GM21529 (cell line): ENCODE data around the gene ZDHHC20.

Experiments
- ATAC-seq: cut with Tn5 transposase; IDR thresholded peaks from one replicate; pipeline ENCODE4 v1.9.1; 2021; ENCODE audit not compliant: unreplicated experiment

The ZDHHC20 gene

DNA sequence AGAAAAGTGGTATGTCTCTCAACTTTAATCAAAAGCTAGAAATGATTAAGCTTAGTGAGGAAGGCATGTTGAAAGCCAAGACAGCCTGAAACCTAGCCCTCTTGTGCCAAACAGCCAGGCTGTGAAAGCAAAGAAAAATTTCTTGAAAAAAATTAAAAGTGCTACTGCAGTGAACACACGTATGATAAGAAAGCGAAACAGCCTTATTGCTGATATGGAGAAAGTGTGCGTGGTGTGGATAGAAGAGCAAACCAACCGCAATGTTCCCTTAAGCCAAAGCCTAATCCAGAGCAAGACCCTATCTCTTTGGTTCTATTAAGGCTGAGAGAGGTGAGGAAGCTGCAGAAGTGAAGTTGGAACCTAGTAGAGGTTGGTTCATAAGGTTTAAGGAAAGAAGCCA, 96.4 kb downstream of the ZDHHC20 start:
- ATAC-seq, result no peak

DNA sequence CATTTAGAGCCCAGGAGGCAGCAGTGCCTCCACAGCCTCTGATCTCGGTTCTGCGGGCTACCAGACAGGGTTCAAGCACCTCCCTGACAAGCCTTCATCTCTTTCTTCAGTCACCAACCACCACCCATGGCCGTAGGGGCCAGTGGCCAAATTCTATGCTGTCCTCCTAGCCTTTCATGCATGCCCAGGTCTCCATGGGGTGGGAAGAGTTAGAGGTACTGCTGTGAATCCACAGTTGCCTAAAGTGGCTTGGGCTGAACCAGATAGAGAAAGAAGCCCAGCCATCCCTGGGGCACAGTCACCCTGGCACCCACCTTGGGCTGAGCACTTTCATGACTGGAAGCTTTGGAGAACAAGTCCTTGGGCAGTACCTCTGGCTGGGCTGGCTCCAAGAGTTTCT, 97.4 kb downstream of the ZDHHC20 start:
- no peak for ATAC-seq

DNA sequence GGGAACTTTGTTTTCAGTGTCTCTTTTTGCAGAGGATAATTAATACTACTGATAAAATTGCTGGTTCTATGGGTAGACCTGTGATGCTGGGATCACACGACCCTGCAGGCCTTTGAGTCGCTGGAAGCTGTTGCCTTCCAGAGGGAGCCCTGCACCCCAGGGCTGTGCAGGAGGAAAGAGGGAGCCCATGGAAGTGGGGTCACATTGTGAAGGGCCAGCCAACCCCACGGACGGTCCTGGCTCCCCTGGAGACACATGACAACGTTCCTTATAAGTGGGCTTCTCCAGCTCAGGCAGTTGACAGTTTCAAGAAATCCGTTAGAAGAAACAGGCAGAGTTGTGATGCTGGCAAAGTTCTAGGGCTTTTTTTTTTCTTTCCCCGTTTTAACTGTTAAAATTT, 98.0 kb downstream of the ZDHHC20 start:
- no peak for ATAC-seq

DNA sequence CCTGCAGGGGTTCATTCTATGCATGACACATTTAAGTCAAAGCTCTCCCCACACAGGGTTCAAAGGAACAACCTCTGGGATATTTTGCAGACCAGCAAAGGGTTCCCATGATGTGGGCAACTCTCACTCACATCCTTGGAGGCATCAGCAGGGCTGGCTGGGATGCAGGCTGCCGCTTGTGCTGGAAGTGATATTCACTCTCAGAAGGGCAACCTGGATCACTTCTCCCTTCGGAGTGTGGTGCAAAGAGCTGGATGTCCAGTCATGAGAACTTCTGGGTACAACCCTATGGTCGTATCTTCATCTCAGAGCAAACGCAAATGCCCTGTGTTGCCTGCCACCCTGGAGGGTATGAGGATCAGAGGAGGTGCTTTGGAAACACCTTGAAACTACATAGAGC, 98.6 kb downstream of the ZDHHC20 start:
- ATAC-seq, result no peak

DNA sequence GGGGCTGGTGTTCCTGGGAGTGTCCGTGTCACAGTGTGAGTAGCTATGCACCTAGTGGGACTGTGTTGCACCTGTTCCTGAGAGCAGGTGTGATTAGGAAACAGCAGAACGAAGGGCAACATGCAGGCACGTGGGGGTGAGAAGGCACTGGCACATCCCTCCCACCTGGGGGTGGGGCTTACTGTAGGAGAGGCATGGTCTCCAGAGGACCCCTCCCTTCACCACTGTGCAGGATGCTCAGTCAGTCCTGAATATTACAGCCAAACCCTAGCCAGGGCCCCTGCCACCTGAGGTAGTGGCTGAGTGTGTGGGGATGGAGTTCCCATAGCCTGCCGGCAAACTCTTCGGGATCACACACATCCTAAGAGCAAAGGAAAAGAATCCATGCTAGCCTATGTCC, 99.2 kb downstream of the ZDHHC20 start:
- ATAC-seq, result no peak

DNA sequence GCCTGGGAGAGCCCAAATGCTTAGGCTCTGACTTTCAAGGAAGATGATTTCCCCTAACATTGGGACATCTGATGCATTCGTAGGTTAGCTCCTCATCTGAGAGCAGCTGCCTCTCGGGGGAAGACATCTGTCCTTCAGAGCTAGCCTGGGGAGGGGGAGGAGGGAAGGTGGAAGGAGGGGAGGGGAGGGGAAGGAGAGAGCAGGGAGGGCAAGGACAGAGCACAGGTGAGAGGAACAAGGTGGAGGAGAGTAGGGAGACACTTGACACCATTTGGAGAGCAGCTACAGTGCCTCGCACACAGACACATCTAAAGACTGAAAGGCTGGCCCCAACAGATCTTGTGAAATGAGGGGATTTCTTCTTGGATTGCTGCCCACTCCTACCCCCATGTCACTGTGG, 103.8 kb downstream of the ZDHHC20 start:
- ATAC-seq, result no peak

DNA sequence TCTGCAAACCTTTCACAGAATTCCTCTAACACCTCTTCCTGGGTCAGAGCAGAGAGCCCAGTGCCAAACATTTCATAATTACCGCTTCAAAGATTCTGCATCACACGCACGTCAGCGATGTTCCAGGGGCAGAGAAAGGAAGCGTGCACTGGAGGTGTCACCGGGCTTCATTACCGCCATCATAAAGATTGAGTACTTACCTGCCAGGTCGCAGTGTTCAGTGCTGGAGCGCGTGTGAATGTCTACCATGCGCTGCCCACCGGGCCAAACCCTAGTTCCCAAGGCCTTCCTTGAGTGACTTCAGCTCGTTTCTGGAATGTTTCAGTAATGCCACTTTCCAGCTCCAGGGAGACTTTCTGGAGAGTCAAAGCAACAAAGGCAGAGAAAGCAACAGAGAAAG, 104.4 kb downstream of the ZDHHC20 start:
- ATAC-seq, result no peak

DNA sequence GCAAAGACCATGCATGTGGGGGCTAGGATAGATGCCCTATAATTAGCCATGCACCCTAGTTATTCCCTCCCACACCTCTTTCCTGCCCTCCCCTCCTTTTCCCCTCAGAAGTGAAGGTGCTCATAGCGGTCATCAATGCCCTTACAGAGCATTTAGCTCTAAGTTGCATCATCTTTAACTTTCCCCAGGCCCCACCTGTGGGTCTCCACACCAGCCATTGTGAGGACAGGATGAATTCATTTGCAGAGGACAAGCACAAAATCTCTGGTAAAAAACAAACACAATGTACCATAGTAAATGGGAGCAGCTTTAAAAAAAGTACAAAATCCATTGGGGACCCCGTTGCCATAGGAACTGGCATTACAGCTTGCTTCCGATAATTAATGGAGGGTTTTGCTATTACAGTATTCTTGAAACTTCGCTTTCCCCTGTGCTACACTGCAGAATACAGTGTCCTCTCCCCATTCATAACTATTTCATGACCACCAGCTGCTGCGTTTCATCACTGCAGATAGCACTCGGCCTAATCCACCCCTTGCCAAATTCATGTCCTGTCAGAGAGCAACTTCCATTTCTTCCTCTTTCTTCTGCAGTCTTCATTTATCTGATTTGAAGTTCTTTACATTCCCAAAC, 110.5 kb downstream of the ZDHHC20 start:
- no peak for ATAC-seq

DNA sequence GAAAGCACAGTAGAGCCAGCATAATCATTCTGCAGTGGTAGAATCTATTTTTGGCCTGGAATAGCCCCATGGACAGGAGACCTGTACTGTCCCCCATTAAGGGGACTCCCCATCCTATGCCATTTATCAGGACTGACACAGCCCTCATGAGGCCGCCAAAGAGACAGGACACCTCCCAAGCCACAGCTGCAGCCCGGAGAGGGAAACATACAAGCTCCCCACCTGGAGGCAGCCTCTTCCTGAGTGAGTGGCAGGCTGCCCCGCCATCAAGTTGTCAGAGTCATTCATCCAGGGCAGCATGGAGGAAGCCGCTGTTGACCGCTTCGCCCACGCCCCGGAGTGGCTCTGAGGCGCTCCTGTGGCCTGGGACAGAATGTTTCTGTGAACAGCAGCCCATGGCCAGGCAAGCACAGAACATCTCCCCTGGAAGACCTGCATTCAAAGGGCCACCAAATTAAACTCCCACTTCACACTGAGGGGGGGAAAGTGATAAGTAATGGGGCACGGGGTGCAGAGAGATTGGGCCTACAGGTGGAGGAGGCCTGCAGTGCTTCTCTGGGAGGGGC, 111.3 kb downstream of the ZDHHC20 start:
- ATAC-seq, result no peak

DNA sequence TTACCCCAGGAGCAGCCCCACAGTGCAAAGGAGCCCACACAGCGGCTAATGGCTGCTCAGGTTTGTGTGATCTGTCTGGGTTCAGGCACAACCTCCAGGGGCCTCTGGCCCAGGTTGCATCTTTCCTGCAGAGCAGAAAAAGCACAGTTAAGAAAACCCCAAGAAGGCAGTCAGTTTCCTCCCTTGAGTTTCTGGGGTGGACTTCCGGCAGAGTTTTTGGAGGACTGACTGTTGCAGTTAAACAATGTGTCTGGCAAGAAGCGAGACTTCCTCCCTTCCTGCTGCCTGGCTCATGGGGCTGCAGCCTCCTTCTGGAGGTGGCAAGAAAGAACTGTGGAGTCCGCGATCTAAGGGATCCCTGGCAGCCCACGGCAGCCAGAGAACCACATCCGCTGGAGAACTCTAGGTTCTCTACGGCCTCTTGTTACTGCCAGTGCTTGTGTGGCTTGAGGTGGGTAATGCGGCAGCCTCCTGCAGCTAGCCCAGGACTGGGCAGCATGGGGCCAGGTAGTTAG, 114.4 kb downstream of the ZDHHC20 start:
- ATAC-seq, result peak; percentile 60

DNA sequence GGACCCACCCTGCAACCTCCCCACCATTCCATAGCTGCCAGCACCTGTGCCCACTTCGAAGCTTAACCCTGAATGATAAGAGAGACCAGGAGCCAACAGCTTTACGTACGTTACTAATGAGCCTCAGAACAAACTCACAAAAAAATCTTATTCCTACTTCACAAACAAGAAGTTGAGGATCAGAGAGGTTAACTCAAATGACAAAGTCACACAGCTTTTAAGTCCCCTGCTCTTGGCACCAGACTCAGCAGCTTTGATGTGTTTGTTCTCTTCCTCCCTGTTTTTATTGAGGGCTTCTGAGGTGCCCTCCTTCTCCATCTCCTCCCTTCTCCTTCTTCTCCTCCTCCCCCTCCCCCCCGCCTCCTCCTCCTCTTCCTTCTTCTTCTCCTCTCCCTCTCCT, 115.4 kb downstream of the ZDHHC20 start:
- no peak for ATAC-seq

DNA sequence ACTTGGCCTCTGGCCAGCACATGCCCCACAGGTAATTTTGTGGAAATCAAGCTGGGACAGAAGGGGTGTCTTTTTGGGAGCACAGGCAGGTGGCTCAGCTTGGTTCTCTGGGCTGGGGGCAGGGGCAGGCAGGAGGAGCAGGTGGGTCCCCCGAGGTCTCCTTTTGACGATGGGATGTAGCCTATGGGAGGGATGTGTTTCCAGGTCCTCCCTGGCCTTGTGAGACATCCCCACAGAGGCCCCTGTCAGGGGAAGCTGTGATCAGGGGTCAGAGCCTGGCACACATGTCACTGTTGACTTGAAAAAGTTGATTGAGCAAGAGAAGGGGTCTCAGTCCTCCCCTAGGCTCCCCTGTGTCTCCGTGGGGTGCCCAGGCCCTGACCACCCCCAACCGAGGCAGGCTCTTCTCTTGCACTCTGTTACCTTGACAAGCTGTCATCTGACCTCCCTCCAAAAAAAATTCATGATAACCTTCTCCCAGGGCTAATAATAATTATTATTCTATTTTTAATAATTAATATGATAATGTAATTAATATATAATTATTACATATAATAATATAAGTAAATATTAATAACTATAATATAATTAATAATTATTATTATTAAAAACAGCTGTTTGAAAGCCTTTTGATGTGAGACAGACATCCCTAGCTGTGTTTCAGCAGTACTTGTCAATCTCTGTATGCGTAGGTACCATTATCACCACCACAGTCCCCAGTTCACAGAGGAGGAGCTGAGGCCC, 116.2 kb downstream of the ZDHHC20 start:
- no peak for ATAC-seq

DNA sequence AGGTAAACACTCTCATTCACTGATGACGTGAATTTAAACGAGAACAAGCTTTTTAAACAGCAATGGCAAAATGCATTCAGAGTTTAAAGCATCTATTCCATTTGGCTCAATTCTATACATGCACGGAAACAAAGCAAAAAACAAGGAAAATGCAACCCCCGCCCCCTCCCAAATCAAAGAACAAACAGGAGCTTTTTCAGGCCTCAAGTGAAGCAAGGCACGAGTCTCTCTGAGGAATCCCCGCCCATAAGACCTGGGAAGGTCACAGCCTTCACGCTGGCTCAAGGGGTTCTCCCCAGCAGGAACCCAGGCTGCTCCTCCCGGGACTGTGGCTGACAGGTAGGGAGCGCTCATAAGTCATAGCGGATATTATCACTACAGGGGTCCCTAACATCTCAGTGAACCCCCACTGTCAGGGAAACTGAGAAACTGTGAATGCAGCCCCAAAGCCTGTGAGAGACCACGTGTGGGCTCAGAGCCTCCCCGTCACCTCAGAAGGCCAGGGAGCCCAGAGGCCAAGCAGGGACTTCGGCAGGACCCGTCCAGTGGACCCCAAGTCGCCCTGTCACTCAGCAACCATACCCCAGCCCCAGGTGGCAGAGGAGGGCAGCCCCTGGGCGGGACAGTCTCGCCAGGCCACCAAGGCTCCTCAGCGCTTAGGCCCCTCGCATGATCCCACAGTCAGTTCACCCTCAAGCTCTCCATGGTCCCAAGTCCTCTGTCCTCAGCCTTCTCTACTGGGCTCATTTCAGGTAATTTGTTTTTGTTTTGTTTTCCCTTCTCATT, 117.3 kb downstream of the ZDHHC20 start:
- ATAC-seq, result no peak

DNA sequence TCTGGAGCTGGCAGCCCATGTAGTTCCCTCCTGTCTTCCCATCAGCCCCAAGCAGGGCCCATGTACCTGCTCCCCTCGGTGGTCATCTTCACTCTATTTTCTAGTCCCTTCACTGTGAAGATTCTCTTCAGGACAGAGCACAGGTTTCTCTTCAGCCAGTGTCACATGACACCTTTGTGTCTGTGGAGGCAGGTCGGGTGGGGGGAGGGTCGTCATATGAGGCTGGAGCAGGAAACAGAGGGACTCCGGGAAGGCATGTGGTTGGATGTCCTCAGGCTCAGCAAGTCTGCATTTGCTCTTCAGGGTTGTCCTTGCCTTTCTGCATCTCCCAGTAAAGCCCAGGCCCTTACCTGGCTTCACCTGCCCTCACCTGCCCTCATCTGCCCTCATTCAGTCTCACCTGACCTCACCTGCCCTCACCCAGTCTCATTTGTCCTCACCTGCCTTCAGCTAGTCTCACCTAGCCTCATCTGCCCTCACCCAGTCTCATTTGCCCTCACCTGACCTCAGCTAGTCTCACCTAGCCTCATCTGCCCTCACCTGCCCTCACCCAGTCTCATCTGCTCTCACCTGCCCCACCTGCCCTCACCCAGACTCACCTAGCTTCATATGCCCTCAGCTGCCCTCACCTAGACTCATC, 120.3 kb downstream of the ZDHHC20 start:
- no peak for ATAC-seq

DNA sequence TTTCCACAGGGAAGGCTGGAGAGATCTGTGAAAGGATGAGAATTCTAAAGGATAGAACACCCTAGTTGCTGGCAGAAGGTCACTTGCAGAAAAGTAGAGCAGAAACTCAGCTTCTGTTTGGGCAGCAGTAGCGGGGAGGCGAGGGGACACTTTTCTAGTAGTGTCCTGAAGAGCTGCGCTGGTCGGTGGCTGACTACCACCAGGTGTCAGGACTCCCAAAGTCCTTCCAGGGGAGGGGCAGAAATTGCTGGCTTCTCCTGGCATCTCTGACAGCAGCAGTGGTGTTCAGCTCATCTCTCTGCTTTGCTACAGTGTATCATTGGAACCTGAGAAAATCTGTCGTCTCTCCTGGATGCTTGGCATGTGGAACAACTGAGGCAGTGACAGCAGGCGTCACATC, 120.9 kb downstream of the ZDHHC20 start:
- ATAC-seq, result no peak

DNA sequence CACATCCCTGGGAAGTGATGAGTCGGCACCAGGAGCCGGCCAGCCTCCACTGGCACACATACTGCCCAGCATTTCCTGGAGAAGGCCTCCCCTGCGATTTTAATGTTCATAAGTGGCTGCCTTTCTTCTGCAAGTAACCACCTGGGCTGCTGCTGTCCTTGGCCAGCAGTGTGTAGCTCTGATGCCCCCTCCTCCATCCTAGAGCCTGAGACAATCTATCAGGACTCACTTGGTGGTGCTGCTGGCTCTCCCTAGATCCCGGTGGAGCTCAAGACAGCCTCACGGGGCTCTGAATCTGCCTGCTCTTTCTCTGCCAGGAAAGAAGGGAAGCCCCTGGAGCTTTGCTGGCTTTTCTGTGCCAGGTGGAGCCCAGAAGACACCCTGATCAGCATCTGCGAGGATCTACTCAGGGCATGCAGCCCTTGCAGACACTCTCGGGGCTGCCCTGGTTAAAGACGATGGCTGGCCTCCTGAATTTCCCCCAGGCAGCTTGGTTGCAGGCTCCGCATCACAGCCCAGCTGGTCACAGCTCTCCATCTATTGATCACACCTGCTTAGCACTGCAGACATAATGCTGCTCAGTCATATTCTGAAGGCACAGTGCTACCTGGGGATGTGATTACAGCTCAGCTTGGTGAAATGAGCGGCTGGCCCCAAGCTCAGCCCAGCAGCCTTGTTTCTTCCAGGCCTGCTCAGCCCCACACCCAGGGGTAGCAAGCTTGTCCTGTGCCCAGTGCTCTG, 122.3 kb downstream of the ZDHHC20 start:
- ATAC-seq, result no peak

DNA sequence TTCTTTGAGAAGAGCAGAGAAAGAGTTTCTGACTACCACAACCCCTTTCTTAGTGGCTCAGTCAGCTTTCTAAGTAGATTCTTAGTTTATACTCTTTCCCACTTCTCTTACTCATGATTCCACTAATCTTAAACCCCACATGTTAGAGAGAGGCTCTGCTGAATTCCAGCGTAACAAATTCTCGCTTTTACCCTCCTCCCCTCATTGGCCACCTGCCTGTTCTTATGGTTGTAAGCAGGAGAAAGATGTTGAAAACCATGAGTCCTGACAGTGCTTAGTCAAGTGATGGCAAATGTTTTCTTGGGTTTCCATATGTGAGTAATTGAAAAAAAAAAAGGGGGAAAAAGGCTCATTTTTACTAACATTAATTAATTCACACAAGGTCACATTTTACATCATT, 125.9 kb downstream of the ZDHHC20 start:
- ATAC-seq, result no peak

DNA sequence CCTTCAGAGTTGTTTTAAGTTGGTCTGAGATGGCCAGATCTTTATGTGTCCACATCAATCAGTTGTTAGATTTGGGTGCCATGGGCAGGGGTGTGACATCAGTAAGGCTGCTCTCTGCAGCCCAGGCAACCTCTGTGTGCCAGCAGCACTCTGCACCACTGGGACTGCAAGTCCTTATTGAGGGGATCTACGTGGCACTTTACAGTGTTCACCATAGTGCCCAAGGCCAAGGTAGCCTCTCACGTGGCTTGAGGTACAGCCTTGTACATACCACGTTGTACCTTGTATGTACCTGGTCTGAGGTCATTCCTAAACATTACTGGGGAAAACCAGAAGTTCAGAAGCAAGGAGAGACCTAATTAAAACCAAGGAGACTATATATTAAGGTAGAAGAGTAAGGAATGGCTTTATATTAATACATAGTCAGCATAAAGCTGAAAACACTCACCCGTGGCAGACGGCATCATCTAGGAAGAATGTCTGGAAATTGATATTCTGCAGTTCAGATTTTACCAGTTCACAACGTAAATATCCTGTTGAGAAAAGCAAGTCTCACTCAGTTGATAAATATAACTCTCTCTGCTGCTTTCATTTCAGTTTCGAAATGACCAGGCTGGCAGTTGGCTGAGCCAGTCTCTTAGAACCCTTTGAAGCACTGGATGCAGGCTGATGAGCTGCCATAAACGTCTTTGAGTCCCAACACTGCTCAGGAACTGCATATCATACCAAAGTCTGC, 128.8 kb downstream of the ZDHHC20 start:
- ATAC-seq, result peak; percentile 78

DNA sequence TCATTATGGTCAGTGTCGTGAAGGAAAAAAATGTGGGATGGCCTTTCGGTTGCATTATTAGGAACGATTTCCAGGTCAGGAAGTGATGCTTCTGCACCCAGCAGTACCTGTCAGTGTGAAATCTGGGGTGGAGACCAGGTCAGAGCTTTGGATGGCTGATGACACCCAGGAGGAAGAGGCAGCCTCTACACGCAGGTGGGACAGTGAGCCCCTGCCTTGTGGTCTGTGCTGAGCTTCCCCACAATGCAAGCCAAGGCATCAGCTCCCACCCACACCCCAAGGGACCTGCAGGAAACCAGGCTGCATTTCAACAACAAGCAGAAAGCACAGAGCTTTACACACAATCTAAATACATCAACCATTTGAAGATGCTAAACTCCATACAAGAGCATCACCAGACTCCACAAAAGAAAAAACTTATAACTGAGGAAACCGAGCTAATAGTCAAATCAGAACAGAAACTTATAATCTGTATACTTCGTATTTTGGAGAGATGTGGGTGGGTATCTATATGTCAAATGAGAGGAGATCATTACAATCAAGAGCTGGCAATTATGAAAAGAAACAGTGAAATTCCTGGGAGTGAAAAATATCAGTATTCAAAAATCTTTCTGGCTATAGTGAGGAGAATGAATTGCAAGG, 130.1 kb downstream of the ZDHHC20 start:
- ATAC-seq, result no peak
